Measurements from ENCODE around the gene ACVR2B.

- TF ChIP-seq CTCF (IDR thresholded peaks at IDR 0.05; ENCODE audit: low read depth, low read length) = no peak
- TF ChIP-seq EZH2phosphoT487 (IDR thresholded peaks at IDR 0.05; ENCODE audit: low read depth) = no peak
Measured at GRCh38 chr3:38446085-38446686, 7.5 kb upstream of the ACVR2B start.
